ENCODE results near the gene MCF2L2. TPM values are rescaled to one million over a fixed set of nuclear protein-coding genes. Genes with fewer than 3 reads are reported as not detected.
A peak's percentile ranks its signal among the peaks of the same experiment; 100 is the strongest.

MCF2L2 gene
- total RNA-seq, 6 experiments from 2014 or later: 0.14 TPM; not detected in 5

- Mint-ChIP-seq H3K4me3 (0 out of 2 replicates have a peak overlapping the region, but pooled peaks have one; percentile 16), H3K9me3 (peaks cover 24% of the 10 kb centered on the region), H3K4me1 (ENCODE audit: low read depth) (peaks cover 25% of the 10 kb centered on the region), H3K27ac (peak overlapping the region; percentile 29; the same call in 1 of the 2 replicates), H3K36me3 (ENCODE audit: low read depth) (peaks cover 17% of the 10 kb centered on the region), H3K27me3 (ENCODE audit: insufficient read depth) (peaks cover 30% of the 10 kb centered on the region)
- TF ChIP-seq, protein P1, sequence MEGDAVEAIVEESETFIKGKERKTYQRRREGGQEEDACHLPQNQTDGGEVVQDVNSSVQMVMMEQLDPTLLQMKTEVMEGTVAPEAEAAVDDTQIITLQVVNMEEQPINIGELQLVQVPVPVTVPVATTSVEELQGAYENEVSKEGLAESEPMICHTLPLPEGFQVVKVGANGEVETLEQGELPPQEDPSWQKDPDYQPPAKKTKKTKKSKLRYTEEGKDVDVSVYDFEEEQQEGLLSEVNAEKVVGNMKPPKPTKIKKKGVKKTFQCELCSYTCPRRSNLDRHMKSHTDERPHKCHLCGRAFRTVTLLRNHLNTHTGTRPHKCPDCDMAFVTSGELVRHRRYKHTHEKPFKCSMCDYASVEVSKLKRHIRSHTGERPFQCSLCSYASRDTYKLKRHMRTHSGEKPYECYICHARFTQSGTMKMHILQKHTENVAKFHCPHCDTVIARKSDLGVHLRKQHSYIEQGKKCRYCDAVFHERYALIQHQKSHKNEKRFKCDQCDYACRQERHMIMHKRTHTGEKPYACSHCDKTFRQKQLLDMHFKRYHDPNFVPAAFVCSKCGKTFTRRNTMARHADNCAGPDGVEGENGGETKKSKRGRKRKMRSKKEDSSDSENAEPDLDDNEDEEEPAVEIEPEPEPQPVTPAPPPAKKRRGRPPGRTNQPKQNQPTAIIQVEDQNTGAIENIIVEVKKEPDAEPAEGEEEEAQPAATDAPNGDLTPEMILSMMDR (IDR thresholded peaks at IDR 0.05): no peak
- DNase-seq: no peak
Measured at GRCh38 chr3:183132409-183132808, 296.0 kb downstream of the MCF2L2 start.

DNA sequence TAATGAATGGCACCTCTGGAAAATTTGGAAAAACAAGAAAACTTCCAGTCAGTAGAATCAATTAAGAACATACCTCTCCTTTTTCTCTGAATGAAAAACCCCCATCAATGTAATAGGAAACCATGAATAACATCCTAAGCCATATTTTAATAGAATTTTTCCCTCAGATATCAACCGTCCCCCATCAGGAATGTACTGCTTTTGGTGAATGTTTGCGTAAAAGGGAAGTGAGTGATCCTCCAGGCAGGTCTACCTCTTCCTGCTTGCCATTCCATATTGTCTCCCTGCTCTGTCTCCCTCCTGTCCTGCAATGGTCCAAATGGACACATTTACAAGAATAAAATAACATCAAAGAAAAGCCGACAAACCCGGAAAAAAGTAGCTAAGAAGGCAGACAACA lies 296.7 kb downstream of the MCF2L2 start:
- Mint-ChIP-seq H3K9me3 (peaks cover 24% of the 10 kb centered on the region), H3K27me3 (ENCODE audit: insufficient read depth) (peaks cover 33% of the 10 kb centered on the region), H3K36me3 (ENCODE audit: low read depth) (peaks cover 17% of the 10 kb centered on the region), H3K4me1 (ENCODE audit: low read depth) (peaks cover 25% of the 10 kb centered on the region), H3K27ac (peak overlapping the region; percentile 4; the same call in 1 of the 2 replicates), H3K4me3 (peak overlapping the region; percentile 34; the same call in 1 of the 2 replicates)
- TF ChIP-seq, protein P1 (IDR thresholded peaks at IDR 0.05): no peak
- DNase-seq: no peak

DNA sequence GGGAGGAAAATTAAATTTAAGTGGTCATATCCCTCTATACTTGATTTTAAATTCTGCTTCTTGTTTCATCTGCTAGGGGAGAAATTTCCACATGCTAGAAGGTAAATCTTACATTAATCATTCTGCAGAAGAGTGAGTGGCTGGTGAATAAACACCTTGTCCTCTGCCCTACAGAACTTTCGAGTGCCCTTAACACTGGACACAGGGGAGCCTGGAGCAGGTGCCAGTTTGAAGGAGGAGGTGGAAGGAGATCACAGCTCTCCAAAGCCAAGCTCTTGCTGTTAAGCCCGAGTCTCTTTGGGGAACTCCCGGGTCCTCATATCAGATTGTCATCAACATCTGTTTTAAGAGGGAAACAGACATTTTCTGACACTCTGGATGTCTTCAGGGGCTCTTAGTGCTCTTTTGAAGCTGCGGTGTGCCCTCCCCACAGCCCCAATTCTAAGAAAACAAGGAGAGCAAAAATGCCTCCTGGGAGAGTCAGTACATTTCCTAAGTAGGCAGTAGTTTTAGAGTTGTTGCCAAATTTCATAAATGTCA lies 297.2 kb downstream of the MCF2L2 start:
- Mint-ChIP-seq H3K4me3 (peak overlapping the region; percentile 34; the same call in 1 of the 2 replicates), H3K9me3 (peaks cover 24% of the 10 kb centered on the region), H3K27me3 (ENCODE audit: insufficient read depth) (peaks cover 32% of the 10 kb centered on the region), H3K27ac (peak overlapping the region; percentile 36; the same call in 1 of the 2 replicates), H3K36me3 (ENCODE audit: low read depth) (peaks cover 17% of the 10 kb centered on the region), H3K4me1 (ENCODE audit: low read depth) (peaks cover 25% of the 10 kb centered on the region)
- no peak for DNase-seq
- TF ChIP-seq, protein P1 (IDR thresholded peaks at IDR 0.05): no peak

DNA sequence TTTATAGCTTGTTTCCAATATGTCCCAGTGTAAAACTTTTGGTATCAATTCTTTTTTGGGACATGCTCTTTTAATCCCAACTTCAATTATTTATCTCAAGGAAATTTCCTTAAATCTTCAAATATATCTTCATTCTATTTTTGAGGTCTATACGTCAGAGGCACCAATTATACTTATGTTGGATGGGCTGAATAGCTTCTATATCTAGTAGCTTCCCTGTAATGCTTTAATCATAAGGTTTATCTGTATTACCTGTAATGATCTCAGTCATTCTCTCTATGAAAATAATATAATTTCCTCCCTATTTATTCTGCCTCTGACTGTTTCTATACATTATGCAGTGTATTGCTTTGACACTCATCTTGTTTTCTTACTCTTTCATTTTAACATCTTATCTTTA lies 299.2 kb downstream of the MCF2L2 start:
- peaks cover 26% of the 10 kb centered on the region for H3K4me1 Mint-ChIP-seq (ENCODE audit: low read depth)
- H3K27me3 Mint-ChIP-seq (ENCODE audit: insufficient read depth): peaks cover 24% of the 10 kb centered on the region
- H3K9me3 Mint-ChIP-seq: peaks cover 24% of the 10 kb centered on the region

GRCh38 chr3:183128709-183129108 lies 299.7 kb downstream of the MCF2L2 start:
- peaks cover 24% of the 10 kb centered on the region for H3K9me3 Mint-ChIP-seq
- H3K27me3 Mint-ChIP-seq (ENCODE audit: insufficient read depth): peaks cover 21% of the 10 kb centered on the region
- H3K4me1 Mint-ChIP-seq (ENCODE audit: low read depth): peaks cover 31% of the 10 kb centered on the region
- TF ChIP-seq, protein P1 (IDR thresholded peaks at IDR 0.05): no peak
- H3K27ac Mint-ChIP-seq: no peak overlapping the region
- no peak overlapping the region for H3K4me3 Mint-ChIP-seq
- H3K36me3 Mint-ChIP-seq (ENCODE audit: low read depth): peaks cover 17% of the 10 kb centered on the region
- DNase-seq: no peak

More for the DNA sequence above, 299.2 kb downstream of the MCF2L2 start:
- Mint-ChIP-seq H3K27ac (no peak overlapping the region), H3K4me3 (no peak overlapping the region), H3K36me3 (ENCODE audit: low read depth) (peaks cover 17% of the 10 kb centered on the region)
- TF ChIP-seq, protein P1 (IDR thresholded peaks at IDR 0.05): no peak
- no peak for DNase-seq

Other genes with a start within 250 kb of the MCF2L2 start
- gene B3GNT5, start 175.4 kb downstream of the MCF2L2 start, total RNA-seq (2021; fragmentation: NEBNext Ultra II Directional; extraction: Animal tissue kit (Norgen Biotek cat#: 25700)): not detected
- gene KLHL6, start 127.1 kb upstream of the MCF2L2 start, total RNA-seq (2021; fragmentation: NEBNext Ultra II Directional; extraction: Animal tissue kit (Norgen Biotek cat#: 25700)): not detected
- gene KLHL24, start 207.0 kb upstream of the MCF2L2 start, total RNA-seq (2021; fragmentation: NEBNext Ultra II Directional; extraction: Animal tissue kit (Norgen Biotek cat#: 25700)): 10 to 100 TPM in 1 of 6 experiments, 1 to 10 TPM in 5; 5.6 to 15.1 (median 6.7) TPM